GM19035 (cell line): ENCODE results near the gene ST14.

ENCODE experiments used
- ATAC-seq: cut with Tn5 transposase; IDR thresholded peaks from one replicate; pipeline ENCODE4 v1.9.1; 2021; ENCODE audit not compliant: unreplicated experiment

The ST14 gene

GRCh38 chr11:130133716-130134115 is 25.9 kb upstream of the ST14 start:
- no peak for ATAC-seq

DNA sequence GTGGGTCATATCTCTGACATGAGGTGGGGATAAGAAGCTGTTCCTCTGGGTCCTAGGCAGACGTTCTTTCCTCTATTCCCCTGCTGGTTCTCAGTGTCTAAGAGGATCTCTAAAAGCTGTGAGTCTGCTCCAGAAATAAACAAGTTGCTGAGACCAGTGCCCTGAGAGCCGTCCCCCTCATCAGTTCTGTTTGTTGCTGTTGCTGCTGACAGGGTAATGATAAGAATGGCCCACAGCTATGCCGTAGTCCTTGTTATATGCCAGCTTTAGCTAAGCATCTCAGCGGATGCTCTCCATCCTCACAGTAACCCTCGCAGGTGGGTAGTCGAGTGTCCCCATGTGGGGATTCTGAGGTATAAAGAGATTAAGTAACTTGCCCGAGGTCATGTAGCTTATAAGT is 23.5 kb upstream of the ST14 start:
- ATAC-seq, result no peak

- ATAC-seq, result no peak
Measured at GRCh38 chr11:130137999-130138398, 21.6 kb upstream of the ST14 start.

DNA sequence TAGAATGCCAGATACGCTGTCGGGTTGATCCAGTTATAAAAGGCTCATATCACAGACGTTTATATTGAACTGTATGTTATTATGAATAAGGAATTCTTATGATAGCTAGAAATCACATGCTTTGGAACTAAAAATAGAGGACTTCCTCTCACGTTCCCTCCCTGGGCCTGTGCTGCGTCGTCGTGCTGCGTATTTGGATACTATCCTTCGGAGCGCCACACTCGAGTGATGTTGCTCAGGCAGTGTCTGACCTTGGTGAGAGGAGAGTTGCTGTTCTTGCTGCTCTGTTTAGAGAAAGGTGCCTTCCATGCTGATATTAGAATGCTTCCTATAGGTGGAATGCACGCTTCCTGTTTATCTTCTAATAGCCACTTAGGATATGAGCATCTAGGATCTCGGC is 20.2 kb upstream of the ST14 start:
- no peak for ATAC-seq

GRCh38 chr11:130141561-130142341 is 17.8 kb upstream of the ST14 start:
- no peak for ATAC-seq

DNA sequence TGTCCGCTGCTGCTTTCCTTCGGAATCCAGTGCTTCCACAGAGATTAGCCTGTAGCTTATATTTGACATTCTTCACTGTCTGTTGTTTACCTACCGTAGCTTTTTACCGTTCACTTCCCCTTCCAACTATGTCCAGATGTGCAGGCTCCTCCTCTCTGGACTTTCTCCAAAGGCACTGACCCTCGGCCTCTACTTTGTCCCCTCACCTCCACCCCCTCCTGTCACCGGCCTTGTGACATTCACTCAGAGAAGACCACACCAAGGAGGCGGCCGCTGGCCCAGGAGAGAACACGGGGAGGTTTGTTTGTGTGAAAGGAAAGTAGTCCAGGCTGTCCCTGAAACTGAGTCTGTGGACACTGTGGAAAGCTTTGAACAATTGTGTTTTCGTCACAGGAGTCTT is 15.4 kb upstream of the ST14 start:
- ATAC-seq, result no peak

- ATAC-seq, result no peak
Measured at GRCh38 chr11:130144861-130145281, 14.7 kb upstream of the ST14 start.

DNA sequence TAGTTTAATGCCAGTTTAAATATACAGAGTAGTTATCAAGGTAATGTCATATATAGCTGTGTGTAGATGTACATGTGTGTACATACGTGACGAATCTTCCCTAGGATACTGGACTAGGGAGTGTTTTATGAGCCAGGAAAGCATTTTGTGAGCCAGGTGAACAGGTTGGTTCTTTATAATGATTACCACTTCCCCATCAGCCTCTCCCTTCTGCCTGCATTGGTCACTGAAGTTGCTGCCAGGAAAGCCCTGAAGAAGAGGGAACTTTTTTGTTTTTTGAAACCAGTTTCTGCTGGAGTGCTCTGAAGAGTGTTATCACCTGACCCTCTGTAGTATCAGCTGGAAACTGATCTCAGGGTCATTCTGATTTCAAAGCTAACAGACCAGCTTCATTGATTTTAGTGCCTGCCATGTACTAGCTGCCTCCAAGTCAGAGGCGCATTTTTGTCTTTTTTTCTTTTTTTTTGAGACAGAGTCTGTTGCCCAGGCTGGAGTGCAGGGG is 14.2 kb upstream of the ST14 start:
- ATAC-seq, result no peak

GRCh38 chr11:130145975-130146776 is 13.4 kb upstream of the ST14 start:
- ATAC-seq, result no peak

- ATAC-seq, result no peak
Measured at GRCh38 chr11:130146796-130147195, 12.8 kb upstream of the ST14 start.

DNA sequence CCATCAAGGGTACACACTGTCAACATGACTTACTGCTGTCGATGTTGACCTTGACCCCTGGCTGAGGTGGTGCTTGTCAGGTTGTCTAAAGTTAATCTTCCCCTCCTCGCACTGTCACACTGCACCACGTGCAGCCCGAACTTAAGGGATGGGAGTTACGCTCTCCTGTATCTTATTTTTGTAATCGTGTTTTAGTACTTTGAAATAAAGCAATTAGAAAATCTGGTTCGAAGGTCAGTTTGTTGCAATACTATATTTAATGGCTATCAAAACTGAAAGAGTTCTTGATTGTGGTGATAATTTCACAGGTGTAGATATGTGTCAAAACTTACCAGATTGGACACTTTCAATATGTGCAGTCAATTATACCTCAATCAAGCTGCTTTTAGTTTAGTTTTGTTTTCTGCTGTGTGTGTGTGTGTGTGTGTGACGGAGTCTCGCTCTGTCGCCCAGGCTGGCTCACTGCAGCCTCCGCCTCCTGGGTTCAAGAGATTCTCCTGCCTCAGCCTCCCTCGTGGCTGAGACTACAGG is 10.7 kb upstream of the ST14 start:
- no peak for ATAC-seq

DNA sequence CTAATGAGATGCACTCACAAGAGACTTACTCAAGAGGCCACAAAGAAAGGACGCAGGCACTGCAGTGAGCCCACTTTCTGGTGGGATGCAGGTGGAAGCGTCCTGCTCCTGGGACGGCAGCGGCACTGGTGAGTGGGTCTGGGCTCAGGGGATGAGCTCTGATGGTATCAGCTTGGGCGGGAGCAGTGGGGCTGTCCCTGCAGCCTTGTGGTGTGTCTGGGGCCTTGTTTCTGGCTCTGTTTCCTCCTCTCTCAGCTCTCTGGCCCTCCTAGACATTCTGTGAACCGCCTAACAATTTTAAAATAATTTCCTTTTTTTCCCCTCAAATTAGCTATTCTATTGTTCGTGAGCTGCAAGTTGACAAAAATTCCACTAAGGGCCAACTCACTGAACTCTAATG is 8.8 kb upstream of the ST14 start:
- ATAC-seq, result peak; percentile 54

GRCh38 chr11:130151196-130151595 is 8.4 kb upstream of the ST14 start:
- peak; percentile 41 for ATAC-seq

DNA sequence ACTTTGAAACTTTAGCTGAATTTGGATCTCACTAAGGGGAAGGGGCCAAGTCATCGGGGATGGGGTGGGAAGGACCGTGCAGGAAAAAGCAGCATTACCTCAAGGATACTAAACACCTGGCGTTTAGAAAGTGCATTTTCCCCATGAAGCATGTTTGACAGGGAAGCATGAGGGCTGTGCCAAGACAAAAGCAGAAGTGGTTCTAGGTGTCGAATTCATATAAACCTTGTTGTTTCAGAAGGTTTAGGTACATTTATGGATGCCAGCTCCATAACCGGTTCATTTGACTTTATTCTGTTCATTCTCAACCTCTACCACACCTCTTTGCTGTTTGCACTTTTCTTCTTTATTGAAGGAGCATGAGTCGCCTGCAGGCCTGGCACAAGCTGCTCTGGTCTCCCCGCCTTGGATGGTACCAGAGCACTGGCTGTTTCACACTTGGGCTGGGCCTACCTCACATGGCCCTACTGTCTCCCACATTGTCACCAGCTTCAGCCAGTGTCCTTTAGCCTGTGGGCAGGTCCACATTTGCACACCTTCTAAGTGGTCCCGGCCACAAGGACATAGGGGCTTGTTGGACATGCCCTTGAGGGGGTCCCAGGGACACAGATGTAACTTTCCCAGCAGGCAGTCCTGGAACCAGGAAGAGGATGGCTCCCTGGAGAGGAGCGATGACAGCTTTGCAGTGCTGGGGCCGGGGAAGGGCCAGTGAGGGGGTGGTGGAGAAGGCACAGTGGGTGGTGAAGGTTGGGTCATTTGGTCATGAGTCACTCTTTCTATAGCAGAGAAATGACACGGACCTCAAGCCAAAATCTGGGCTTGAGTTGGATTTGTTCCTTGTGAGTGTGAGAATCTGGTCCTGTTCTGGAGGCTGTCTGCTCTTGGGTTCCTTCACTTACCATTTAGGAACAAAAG is 3.2 kb upstream of the ST14 start:
- ATAC-seq, result no peak

GRCh38 chr11:130157101-130157500 is 2.5 kb upstream of the ST14 start:
- ATAC-seq, result no peak

- no peak for ATAC-seq
Measured at GRCh38 chr11:130157840-130158239, 1.7 kb upstream of the ST14 start.

- ATAC-seq, result no peak
Measured at GRCh38 chr11:130159139-130159538, 443 bp upstream of the ST14 start.

DNA sequence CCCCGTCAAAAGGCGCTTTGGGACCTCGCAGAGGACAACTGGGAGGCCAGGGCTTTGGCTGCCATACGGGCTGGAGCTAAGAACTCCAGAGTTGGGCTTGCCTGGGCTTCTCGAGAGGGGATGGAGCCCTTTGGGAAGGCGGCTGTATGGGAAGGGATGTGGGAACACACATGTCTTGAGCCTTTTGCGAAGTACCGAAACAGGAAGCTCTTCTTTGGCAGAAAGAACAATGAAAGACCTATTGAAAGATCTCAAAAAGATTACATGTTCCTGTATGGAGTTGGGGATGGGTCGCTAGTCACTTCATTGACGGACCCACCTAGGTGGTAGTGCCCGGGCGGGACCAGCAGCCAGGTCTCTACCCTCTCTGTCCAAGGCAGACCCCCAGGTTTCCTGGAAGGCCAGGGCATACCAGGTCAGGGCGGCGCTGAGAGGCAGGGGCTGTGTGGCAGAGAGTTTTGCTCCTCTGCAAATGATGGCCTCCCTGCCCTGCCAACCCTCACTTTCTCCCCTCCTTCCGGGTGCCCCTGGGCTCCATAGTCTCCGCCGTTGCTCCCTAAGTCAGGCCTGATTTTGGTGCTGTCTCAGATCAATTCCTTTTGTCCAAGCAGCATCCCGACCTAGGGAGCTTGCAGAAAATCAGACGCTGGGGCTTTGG is 1.0 kb downstream of the ST14 start:
- ATAC-seq, result no peak

DNA sequence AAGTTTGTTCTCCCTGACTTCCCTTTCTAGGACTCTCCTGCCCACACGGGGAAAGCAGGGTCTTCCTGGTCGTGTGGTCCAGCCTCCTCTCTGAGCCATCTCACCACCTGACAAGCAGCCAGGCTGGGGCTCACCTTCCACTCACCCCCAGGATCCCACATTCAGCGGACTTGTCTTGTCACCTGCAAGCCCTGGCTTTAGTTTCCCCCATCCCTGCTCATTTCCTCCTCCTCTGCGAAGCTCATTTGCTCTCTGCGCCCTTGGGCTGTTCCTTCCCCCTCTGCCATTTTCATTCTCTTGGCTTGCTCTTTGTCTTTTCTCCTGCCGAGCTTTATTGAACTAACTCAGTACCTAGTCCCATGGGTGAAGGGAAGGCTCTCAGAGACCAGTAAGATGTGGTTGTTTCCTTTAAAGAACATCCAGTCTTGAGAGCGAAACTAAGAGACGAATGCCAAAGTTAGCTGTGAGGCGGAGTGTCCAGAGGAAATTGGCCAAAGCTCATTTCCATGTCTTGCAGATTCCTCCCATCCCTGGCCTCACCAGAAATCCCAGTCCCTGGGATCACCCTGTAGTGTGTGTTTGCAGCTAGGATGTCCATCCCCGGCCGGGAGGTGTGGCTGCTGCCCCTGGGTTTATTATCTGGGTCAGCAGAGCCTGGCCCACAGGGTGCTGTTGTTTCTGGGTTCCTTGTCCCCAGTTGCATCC is 2.0 kb downstream of the ST14 start:
- no peak for ATAC-seq

DNA sequence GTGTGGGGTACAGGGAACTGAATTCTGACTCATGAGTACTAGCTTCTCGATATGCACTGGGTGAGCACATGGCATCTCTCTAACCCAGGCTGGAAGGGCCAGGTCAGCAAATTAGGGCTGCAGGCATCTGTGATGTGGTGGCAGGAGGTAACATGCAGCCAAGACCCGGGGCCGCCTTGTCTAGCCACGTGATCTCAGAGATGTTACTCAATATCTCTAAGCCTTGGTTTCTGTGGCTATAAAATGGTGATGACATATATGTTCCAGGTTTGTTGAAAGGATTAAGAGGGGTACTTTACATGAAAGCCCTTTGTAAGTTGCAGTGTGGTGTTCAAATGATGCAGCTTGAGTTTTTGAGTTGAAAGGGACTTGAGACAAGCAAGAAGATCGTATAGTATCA is 3.2 kb downstream of the ST14 start:
- ATAC-seq, result no peak
